Measurements from ENCODE around the gene HSD17B1. TPM values are rescaled to one million over a fixed set of nuclear protein-coding genes. Genes with fewer than 3 reads are reported as not detected.

HSD17B1 gene, protein sequence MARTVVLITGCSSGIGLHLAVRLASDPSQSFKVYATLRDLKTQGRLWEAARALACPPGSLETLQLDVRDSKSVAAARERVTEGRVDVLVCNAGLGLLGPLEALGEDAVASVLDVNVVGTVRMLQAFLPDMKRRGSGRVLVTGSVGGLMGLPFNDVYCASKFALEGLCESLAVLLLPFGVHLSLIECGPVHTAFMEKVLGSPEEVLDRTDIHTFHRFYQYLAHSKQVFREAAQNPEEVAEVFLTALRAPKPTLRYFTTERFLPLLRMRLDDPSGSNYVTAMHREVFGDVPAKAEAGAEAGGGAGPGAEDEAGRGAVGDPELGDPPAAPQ
- 1.5 and 1.8 TPM in 2 replicates for total RNA-seq

DNA sequence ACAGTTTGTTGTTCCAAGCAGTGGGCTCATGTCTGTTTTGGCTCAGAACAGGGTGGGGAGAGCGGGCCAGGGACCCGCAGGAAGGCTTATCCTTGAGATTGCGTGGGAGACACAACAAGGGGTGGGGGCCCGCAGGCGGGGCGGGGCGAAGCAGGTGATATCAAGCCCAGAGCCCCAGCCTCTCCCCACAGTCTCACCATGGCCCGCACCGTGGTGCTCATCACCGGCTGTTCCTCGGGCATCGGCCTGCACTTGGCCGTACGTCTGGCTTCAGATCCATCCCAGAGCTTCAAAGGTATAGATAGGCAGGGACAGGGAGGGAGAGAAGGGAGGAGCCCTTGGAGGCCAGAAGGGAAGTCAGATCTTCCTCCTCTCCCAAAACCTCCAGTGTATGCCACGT lies at the start of gene HSD17B1:
HSD17B1 (plus strand) TSS at position 188 of the 400 bp plus-strand sequence; CDS start at position 199, 11 bp downstream.

DNA sequence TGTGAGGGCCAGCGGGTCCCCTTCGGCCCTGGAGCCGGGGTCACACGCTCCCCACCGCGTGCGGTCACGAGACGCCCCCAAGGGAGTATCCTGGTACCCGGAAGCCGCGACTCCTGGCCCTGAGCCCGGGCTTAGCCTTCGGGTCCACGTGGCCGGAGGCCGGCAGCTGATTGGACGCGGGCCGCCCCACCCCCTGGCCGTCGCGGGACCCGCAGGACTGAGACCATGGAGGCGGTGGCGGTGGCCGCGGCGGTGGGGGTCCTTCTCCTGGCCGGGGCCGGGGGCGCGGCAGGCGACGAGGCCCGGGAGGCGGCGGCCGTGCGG lies 16.7 kb upstream of the HSD17B1 start, which contains the start of gene NAGLU:
NAGLU (plus strand) TSS at position 194 of the 324 bp plus-strand sequence; CDS start at position 226, 32 bp downstream.

DNA sequence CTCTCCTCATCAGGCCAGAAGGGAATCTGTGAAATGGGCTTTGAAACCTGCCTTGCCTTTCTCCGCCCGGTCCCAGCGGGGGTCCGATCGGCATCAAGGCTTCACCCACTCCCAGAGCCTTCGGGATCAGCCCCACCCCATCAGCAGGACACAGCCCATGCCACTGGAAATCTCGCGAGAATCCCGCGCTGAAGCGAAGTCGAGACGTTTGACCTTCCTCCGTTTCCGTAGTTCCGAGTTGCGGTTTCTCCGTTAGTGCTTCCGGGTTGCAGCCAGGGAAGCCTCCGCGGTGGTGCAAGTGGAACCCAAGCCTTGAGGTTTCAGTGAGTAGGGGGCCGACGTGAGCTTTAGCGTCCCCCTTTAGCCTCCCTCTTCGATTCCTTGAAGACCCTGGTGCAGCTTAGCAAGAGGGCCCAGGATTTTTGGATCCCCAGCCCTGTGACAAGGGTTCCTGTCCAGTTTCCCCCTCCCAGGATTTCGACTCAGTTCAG lies 9.2 kb downstream of the HSD17B1 start, which contains the start of gene COASY:
COASY (plus strand) TSS at position 252 of the 491 bp plus-strand sequence. CDS start 475 bp downstream, outside the sequence.

DNA sequence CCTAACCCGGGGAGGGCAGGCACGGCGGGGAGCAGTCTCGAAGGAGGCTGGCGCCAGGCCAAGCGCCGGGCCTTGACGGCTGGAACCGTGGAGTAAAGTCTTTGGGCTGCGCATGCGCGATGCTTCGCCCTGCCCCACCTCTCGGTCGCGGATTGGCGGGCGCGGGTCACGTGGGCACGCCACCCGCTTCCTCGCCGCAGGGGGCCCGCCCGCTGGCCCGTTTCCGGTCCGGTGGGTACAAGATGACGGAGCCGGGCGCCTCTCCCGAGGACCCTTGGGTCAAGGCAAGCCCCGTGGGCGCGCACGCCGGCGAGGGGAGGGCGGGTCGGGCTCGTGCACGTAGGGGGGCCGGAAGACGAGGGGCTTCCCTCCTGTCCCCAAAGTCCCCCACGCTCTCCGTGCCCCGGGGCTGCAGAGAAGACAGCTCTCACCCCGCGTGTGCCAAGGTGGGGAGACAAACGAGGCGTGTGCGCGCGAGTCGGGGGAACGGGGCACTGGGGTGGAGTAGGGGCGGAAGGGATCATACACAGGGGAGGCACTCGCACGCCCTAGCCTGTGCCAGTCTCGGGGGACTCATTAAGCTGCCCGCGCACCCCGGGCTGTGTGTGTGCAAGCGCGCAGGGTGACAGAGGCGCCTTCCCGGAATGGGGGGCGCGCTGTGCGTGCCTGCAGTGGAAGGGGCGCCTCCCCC lies 14.3 kb downstream of the HSD17B1 start, which contains the start of gene MLX:
MLX (plus strand) TSS at position 218 of the 691 bp plus-strand sequence; CDS start at position 243, 25 bp downstream.

DNA sequence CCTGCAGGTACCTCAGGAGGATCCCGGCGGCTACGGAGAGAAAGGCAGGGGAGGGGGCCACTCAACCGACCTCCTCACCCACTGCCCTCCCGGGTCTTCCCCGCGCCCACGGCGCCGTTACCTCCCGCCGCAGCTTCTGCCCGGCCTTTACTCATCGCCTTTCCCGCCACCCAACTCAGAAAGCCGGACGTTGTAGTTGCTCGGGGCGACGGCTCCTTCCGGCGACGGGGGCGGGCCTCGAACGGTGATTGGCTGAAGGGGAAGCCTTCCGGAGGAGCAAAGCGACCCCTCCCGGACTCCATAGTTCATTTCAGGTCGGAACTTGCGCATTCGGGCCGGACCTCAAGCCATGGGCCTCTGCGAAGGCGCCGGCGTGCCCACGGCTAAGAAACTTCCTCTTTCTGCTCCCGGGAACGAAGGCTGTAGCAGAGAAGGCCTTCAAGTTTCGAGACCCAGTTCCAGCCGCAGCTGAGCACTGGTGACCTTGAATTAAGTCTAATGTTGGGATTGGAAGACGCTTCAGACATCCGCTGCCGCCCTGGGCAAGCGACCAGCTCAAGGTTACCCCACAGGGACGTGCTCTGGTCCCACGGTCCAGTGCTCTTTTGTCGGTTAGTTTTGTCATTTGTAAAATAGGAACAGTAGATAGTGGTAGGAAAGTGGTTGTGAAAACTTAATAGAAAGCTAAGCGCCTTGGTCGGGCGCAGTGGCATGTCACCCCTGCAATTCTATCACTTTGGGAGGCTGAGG lies 25.0 kb downstream of the HSD17B1 start, which contains the start of gene PSMC3IP:
PSMC3IP (minus strand) TSS at position 198 of the 750 bp plus-strand sequence; CDS start at position 155, 43 bp downstream.

Other genes with a start within 250 kb of the HSD17B1 start
- gene STAT3, start 164.5 kb upstream of the HSD17B1 start, total RNA-seq, result 87.0 and 146 TPM in 2 replicates
- 586 and 703 TPM in 2 replicates for gene CAVIN1, start 129.7 kb upstream of the HSD17B1 start, total RNA-seq
- gene ATP6V0A1, start 94.0 kb upstream of the HSD17B1 start, total RNA-seq, result 55.3 and 73.6 TPM in 2 replicates
- 60.9 and 61.7 TPM in 2 replicates for gene NAGLU, start 16.7 kb upstream of the HSD17B1 start, total RNA-seq
- 18.5 and 25.1 TPM in 2 replicates for gene COASY, start 9.2 kb downstream of the HSD17B1 start, total RNA-seq
- gene MLX, start 14.2 kb downstream of the HSD17B1 start, total RNA-seq, result 32.9 and 36.7 TPM in 2 replicates
- 3.1 and 5.5 TPM in 2 replicates for gene PSMC3IP, start 24.8 kb downstream of the HSD17B1 start, total RNA-seq
- gene RETREG3, start 56.5 kb downstream of the HSD17B1 start, total RNA-seq, result 50.0 and 76.7 TPM in 2 replicates
- 28.5 and 31.8 TPM in 2 replicates for gene TUBG1, start 56.8 kb downstream of the HSD17B1 start, total RNA-seq
- 12.2 and 12.7 TPM in 2 replicates for gene TUBG2, start 106.4 kb downstream of the HSD17B1 start, total RNA-seq
- gene PLEKHH3, start 124.1 kb downstream of the HSD17B1 start, total RNA-seq, result 22.3 and 28.7 TPM in 2 replicates
- 6.3 and 6.4 TPM in 2 replicates for gene CCR10, start 128.9 kb downstream of the HSD17B1 start, total RNA-seq
- 43.6 and 45.0 TPM in 2 replicates for gene CNTNAP1, start 129.6 kb downstream of the HSD17B1 start, total RNA-seq
- gene EZH1, start 192.1 kb downstream of the HSD17B1 start, total RNA-seq, result 25.6 and 28.1 TPM in 2 replicates
- gene RAMP2, start 208.3 kb downstream of the HSD17B1 start, total RNA-seq, result not detected in 2 replicates
- 53.6 and 67.3 TPM in 2 replicates for gene VPS25, start 220.5 kb downstream of the HSD17B1 start, total RNA-seq
- 0.29 and 0.33 TPM in 2 replicates for gene WNK4, start 227.7 kb downstream of the HSD17B1 start, total RNA-seq
- 70.1 and 80.4 TPM in 2 replicates for gene COA3, start 245.8 kb downstream of the HSD17B1 start, total RNA-seq
- gene CNTD1, start 245.9 kb downstream of the HSD17B1 start, total RNA-seq, result 0.66 TPM in 1 of 2 replicates, not detected in the other

Measured in smooth muscle cell of trachea (primary cell).